ACC112 (cell line): ENCODE data around the gene NLGN1.

ENCODE experiments used
- H2AFZ ChIP-seq: fragments of 200-600 bp; sonication (generic); one replicate; pipeline ENCODE4 v1.6.0; 2017; ENCODE audit warnings: antibody characterized with exemption, low read length; ENCODE audit not compliant: unreplicated experiment
- H3K27ac ChIP-seq: fragments of 200-600 bp; sonication (generic); 2 replicates; pipeline ENCODE4 v1.5.1; 2014; ENCODE audit warnings: low read depth, mild to moderate bottlenecking, antibody characterized with exemption, low read length, moderate library complexity
- H3K27me3 ChIP-seq: fragments of 200-600 bp; sonication (generic); 2 replicates; pipeline ENCODE4 v1.6.1; 2014; ENCODE audit warnings: mild to moderate bottlenecking, antibody characterized with exemption, low read length, moderate library complexity, mixed read lengths; ENCODE audit not compliant: insufficient read depth
- H3K36me3 ChIP-seq: fragments of 200-600 bp; sonication (generic); 2 replicates; pipeline ENCODE4 v1.6.1; 2016; ENCODE audit warnings: mild to moderate bottlenecking, antibody characterized with exemption, low read length, moderate library complexity, mixed read lengths; ENCODE audit not compliant: insufficient read depth
- H3K4me1 ChIP-seq: fragments of 200-600 bp; sonication (generic); one replicate; pipeline ENCODE4 v1.6.1; 2016; ENCODE audit warnings: low read length, mixed read lengths; ENCODE audit not compliant: insufficient read depth, unreplicated experiment, control insufficient read depth
- H3K4me3 ChIP-seq: fragments of 200-600 bp; sonication (generic); 2 replicates; pipeline ENCODE4 v1.5.1; 2014; ENCODE audit warnings: mild to moderate bottlenecking, low read depth, low read length
- H3K79me2 ChIP-seq: fragments of 200-600 bp; sonication (generic); one replicate; pipeline ENCODE4 v1.6.0; 2016; ENCODE audit warnings: low read length; ENCODE audit not compliant: control insufficient read depth, unreplicated experiment, insufficient read depth

Gene NLGN1

DNA sequence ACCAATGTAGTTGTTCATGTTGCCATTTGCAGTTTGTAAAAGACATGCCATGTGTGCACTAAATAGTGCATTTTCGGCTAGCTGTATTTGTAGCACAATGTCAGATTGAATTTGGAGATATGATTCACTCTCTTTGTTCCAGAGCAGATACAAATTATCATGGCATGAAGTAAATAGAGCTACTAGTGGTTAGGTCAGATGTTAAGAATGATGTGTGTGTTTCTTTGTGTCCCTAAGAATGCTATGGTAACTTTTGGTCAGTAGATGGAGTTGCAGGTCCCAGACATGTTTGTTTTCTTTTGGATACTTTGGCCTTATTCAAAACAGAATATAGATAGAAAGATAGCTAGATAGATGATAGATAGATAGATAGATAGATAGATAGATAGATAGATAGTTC lies 595.8 kb downstream of the NLGN1 start:
- Histone ChIP-seq H3K4me1 (no peaks in the 10 kb centered on the region), H2AFZ (no peak overlapping the region), H3K79me2 (no peaks in the 10 kb centered on the region), H3K36me3 (no peaks in the 10 kb centered on the region), H3K27me3 (no peaks in the 10 kb centered on the region), H3K27ac (no peak overlapping the region), H3K4me3 (no peak overlapping the region)

DNA sequence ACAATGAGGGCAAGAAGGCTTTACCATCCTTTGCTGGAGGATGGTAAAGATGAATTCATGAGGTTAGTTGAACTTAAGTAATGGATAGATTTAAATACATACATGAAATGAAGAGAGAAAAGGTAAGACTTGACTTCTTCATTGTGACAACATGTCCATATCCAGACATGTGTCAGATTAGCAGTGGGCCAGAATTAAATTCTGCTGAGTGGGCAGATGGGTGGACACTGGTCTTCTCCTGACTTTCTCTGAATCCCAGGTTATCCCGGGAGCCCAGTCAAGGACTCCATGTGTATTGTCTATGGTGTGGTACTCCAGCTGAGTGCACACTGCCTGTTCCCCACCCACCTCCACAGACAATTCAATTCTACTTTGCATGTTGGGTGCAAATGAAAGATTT lies 603.1 kb downstream of the NLGN1 start:
- no peaks in the 10 kb centered on the region for H3K79me2 ChIP-seq
- no peak overlapping the region for H3K27ac ChIP-seq
- no peaks in the 10 kb centered on the region for H3K36me3 ChIP-seq
- no peaks in the 10 kb centered on the region for H3K4me1 ChIP-seq
- no peaks in the 10 kb centered on the region for H3K27me3 ChIP-seq
- H3K4me3 ChIP-seq, result no peak overlapping the region
- no peak overlapping the region for H2AFZ ChIP-seq

DNA sequence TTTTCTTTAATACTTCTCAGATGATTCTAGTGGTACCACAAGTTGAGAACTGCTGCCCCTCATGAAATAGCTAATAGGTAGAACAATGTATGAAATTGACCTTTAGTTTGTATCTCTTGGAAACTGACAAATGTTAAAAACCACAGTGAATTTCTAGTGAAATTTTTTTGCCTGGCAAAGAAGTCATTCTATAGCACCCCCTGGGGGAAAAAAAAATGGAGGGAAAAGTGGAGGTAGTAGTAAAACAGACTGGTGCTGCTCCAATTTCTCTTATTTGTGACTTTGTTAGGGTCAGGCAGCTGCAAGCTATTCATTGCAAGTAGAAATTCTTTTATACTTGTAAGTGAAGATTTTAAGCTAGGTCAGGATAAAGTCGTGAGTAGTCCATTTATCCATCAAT lies 605.0 kb downstream of the NLGN1 start:
- no peaks in the 10 kb centered on the region for H3K79me2 ChIP-seq
- H3K4me3 ChIP-seq, result no peak overlapping the region
- H2AFZ ChIP-seq, result no peak overlapping the region
- no peak overlapping the region for H3K27ac ChIP-seq
- no peaks in the 10 kb centered on the region for H3K4me1 ChIP-seq
- H3K36me3 ChIP-seq, result no peaks in the 10 kb centered on the region
- no peaks in the 10 kb centered on the region for H3K27me3 ChIP-seq

DNA sequence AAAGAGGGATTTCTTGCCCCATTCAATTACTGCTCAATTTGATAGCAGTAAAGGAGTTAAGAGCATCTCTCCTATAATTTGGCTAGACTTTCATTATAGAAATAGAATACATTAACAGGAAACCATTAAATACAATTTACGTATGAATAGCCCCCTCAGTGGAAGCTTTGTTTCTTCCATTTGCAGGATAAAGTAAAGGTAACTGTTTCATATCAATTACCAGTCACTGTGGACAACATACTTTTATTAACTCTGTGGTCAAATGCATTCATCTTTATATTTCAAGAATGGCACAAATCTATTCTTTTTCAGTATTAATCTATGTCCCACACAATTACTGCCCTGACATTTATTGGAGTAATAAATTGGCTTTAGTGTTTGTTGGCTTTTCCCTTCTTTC lies 613.4 kb downstream of the NLGN1 start:
- Histone ChIP-seq H3K4me1 (peaks cover 4% of the 10 kb centered on the region), H3K4me3 (no peak overlapping the region), H3K27me3 (no peaks in the 10 kb centered on the region), H3K36me3 (no peaks in the 10 kb centered on the region), H3K27ac (no peak overlapping the region), H2AFZ (no peak overlapping the region), H3K79me2 (no peaks in the 10 kb centered on the region)

DNA sequence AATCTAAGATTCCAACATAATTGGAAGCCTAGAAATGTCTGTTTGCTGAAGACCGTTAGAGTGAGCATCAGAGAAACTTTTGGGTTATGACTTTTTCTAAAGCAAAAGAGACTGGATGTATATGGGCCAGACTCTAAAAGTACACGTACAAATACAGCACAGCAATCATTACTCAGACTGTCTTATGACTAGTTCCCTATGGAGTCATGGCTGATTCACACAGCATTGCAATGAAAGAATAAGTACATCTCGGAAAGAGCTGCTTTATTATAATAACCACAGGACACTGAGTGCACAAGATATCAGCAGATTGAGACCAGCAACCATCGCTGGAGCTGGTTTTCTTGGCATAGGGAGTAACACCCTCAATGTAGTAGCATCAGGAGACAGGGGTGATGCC lies 618.6 kb downstream of the NLGN1 start:
- Histone ChIP-seq H3K27ac (peak overlapping the region; percentile 64), H3K4me1 (peaks cover 13% of the 10 kb centered on the region), H2AFZ (peak overlapping the region; percentile 41), H3K4me3 (no peak overlapping the region), H3K27me3 (no peaks in the 10 kb centered on the region), H3K79me2 (no peaks in the 10 kb centered on the region), H3K36me3 (no peaks in the 10 kb centered on the region)

DNA sequence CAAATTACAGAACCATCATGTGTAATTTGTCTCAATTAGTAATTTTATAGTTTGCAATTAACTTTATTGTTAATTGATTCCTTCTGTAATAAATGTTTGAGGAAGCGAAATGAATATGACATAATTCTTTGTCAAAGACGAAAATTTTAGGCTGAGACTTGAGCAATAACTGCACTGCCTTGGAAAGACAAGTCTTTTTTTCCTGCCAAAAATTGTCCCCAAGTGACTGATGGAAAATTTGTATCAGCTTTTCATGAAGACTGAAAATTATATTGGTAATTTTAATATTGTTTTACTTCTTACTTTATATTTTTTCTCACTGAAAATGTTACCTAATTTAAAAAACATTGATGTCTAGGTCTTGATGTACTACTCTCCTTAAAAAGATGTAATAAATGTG lies 622.6 kb downstream of the NLGN1 start:
- Histone ChIP-seq H2AFZ (no peak overlapping the region), H3K27ac (no peak overlapping the region), H3K79me2 (no peaks in the 10 kb centered on the region), H3K4me3 (no peak overlapping the region), H3K36me3 (no peaks in the 10 kb centered on the region), H3K27me3 (no peaks in the 10 kb centered on the region), H3K4me1 (peaks cover 13% of the 10 kb centered on the region)

DNA sequence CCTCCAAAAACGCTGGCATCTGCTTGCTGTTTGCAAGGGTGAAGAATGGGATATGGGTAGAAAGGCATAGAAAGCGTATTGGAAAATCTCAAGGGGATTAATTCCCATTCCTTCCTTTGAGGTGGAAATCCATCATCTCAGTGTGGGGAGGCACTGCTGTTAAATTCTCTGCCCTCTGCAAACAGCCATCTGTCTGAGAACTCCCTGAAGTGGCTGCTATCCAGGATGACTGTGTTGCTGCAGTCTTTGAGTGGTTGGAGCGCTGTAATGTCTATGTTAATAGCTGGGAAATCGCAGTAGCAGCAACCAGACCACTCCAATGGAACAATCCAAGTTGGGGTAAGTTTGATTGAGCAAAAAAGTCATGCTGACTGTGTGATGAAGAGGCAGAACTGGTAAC lies 625.9 kb downstream of the NLGN1 start:
- Histone ChIP-seq H3K79me2 (no peaks in the 10 kb centered on the region), H2AFZ (no peak overlapping the region)

DNA sequence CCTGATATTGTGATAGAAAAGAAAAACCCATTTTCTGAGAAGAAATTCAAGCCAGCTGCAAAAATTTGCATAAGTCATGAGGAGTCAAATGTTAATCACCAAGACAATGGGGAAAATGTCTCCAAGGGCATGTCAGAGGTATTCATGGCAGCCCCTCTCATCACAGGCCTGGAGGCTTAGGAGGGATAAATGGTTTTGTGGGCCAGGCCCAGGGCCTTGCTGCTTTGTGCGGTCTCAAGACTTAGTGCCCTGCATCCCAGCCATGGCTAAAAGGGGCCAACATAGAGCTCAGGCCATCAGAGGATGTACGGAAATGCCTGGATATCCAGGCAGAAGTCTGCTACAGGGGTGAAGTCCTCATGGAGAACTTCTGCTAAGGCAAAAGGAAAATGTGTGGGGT lies 631.1 kb downstream of the NLGN1 start:
- H3K79me2 ChIP-seq, result no peaks in the 10 kb centered on the region
- no peak overlapping the region for H3K4me3 ChIP-seq
- H3K27me3 ChIP-seq, result no peaks in the 10 kb centered on the region
- H3K36me3 ChIP-seq, result no peaks in the 10 kb centered on the region
- no peak overlapping the region for H2AFZ ChIP-seq
- H3K4me1 ChIP-seq, result no peaks in the 10 kb centered on the region
- no peak overlapping the region for H3K27ac ChIP-seq

More for the DNA sequence above, 625.9 kb downstream of the NLGN1 start:
- no peaks in the 10 kb centered on the region for H3K4me1 ChIP-seq
- no peaks in the 10 kb centered on the region for H3K36me3 ChIP-seq
- no peaks in the 10 kb centered on the region for H3K27me3 ChIP-seq
- H3K27ac ChIP-seq, result no peak overlapping the region
- H3K4me3 ChIP-seq, result no peak overlapping the region

DNA sequence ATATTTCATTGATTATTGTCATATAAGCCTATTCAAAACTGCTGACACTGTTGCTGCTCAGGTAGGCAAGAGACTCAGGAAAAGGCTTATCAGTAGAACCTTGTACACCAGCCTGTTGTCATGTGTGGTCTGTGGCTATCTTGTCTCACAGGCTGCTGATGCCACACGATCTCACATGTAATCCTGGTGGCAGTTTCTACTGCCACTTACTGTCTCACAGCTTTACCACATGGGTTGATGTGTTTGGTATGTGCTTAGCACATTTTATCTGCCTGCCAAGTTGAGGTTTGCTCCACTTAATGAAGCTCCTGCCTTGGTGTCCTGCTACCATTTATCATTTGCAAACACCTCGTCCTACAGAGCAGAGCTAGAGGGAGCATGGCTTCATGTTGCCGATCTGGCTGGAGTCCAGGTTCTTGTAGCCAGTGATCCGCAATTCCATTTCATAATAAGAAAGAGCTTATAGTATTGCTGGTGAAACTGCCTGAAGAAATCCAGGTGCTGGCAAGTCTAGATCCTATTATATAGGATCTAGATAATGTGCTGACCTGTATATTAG lies 637.9 kb downstream of the NLGN1 start:
- no peak overlapping the region for H2AFZ ChIP-seq
- H3K36me3 ChIP-seq, result no peaks in the 10 kb centered on the region
- H3K4me3 ChIP-seq, result no peak overlapping the region
- no peaks in the 10 kb centered on the region for H3K4me1 ChIP-seq
- H3K27ac ChIP-seq, result no peak overlapping the region
- H3K79me2 ChIP-seq, result no peaks in the 10 kb centered on the region
- H3K27me3 ChIP-seq, result no peaks in the 10 kb centered on the region

DNA sequence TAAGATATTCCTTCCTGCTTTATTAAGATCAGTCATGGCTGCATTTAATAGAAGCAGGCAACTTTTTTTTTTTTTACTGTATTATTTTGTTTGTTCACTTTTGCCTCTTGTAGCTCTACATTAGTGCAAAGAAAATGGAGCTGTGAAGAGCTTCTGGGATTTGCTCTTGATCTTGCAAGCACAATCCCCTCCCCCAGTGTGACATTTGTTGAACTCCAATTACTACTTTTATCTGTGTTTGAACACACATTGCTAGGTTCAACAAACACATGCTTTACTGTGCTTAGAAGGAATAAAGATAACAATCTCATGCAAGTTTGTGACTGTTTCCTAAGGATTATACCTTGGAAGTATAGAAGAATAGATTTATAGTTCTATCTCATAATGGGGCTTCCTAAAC lies 648.8 kb downstream of the NLGN1 start:
- Histone ChIP-seq H3K27me3 (no peaks in the 10 kb centered on the region), H3K36me3 (no peaks in the 10 kb centered on the region), H3K79me2 (no peaks in the 10 kb centered on the region), H3K27ac (no peak overlapping the region), H3K4me1 (no peaks in the 10 kb centered on the region), H2AFZ (no peak overlapping the region), H3K4me3 (no peak overlapping the region)

DNA sequence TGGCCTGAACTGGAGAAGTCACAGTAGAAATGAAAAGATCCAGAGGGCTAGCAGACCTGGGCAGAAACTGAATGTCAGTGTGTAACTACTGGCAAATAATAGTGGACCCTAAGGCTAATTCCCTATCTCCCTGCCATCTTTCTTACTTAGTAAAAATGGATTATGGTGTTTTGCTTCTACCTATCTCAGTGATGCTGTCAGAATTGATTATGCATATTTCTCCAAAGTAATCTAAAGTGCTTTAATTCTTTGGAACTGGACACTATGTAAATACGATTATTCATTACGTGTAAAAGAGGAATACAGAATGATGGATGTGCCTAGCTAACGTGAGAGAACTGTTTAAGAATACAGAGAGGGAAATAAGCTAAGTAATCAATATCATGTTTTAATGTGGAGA lies 651.9 kb downstream of the NLGN1 start:
- Histone ChIP-seq H3K79me2 (no peaks in the 10 kb centered on the region), H3K4me3 (no peak overlapping the region), H2AFZ (no peak overlapping the region), H3K27ac (no peak overlapping the region), H3K4me1 (no peaks in the 10 kb centered on the region), H3K36me3 (no peaks in the 10 kb centered on the region), H3K27me3 (no peaks in the 10 kb centered on the region)
